GM21576 (cell line): ENCODE results near the gene DLG4.
"Not testable (repeated sequence)": the region's sequence is repeated elsewhere in the genome, so short reads cannot be mapped to it uniquely, and the experiment has no call there.

ENCODE experiments used
- ATAC-seq: cut with Tn5 transposase; IDR thresholded peaks from one replicate; pipeline ENCODE4 v1.9.1; 2021; ENCODE audit warnings: mild to moderate bottlenecking, moderate library complexity; ENCODE audit not compliant: unreplicated experiment

The DLG4 gene

GRCh38 chr17:7168841-7169564 lies 50.6 kb downstream of the DLG4 start:
- ATAC-seq: not testable (repeated sequence)

DNA sequence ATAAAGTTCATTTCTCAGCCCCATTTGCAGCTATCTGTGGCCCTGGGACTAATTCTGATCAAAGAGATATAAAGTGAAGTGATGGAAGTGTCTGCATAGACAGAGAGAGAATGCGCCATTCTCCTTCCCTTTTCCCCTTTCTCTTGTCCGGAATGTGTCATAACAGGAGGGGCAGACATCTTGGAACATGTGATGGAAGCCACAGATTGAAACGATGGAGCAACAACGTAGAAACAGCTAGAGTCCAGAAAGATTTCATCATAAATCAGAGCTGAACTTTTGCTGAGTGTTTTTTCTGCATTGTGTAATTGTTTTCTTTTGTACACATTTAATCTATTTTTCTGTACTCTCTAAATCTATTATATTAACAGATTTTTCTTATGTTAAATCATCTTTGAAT lies 51.8 kb downstream of the DLG4 start:
- ATAC-seq: no peak

GRCh38 chr17:7166873-7167272 lies 52.8 kb downstream of the DLG4 start:
- no peak for ATAC-seq

DNA sequence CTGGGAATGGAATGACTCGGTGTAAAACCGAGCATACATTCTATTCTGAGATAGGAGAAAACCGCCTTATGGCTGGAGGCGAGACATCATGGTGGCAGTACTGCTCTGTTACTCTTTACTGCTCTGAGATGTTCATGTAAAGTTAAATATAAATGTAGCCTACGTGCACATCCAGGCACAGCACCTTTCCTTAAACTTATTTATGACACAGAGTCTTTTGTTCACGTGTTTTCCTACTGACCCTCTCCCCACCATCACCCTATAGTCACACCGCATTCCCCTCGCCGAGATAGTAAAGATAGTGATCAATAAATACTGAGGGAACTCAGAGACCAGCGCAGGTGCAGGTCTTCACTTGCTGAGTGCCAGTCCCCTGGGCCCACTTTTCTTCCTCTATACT lies 60.1 kb downstream of the DLG4 start:
- ATAC-seq: not testable (repeated sequence)

DNA sequence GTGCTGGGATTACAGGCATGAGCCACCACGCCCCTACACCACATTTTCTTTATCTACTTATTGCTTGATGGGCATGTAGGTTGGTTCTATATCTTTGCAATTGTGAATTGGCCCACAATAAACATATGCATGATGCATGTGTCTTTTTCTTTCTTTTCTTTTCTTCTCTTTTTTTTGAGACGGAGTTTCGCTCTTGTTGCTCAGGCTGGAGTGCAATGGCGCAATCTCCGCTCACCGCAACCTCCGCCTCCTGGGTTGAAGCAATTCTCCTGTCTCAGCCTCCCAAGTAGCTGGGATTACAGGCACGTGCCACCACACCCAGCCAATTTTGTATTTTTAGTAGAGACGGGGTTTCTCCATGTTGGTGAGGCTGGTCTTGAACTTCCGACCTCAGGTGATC lies 61.2 kb downstream of the DLG4 start:
- not testable (repeated sequence) for ATAC-seq

DNA sequence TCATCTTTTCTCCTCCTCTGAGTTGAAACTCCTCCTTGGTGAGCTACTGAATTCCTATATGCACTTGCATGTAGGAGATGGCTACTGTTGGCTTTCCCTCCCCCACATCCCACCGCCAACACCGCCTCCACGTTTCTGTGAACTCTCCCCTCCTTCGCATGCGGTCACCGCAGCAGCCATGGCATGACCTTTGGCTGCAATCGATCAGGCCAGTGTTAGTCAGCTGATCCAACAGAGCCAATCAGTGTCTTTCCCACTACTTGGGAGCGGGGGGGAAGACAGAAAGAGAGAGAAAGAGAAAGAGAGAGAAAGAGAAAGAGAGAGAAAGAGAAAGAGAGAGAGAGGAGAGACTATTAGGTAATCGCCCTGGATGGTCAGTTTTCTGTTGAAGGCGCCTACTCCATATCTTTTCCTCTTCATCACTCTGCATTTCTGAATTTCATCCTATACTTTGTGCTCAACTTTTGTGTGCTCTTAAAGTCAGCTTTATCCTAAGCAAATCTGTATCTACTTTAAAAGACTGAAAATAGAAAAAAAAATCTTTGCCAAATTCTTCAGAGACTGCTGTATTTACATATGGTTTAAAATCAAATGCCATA lies 63.2 kb downstream of the DLG4 start:
- ATAC-seq: no peak

DNA sequence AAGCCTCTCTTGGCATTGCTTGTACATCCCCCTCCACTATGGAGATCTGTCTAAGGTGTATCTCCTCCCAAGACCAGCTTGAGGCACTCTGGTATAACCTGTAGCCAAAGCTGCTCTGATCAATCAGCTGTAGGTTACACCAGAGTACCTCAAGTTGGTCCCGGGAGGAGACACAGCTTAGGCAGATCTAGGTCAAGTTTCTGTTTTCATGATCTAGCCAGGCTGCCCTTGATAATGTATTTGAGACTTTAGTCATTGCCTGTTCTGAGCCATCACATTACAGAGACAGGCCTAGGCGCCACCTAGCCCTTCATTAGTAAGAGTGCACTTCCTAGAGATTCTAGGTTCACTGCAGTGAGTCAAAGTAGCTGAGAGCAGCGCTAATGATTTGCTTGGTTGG lies 71.9 kb downstream of the DLG4 start:
- no peak for ATAC-seq

GRCh38 chr17:7146115-7146514 lies 73.5 kb downstream of the DLG4 start:
- ATAC-seq: no peak

- ATAC-seq: no peak
These were observed 75.4 kb downstream of the DLG4 start for GRCh38 chr17:7144213-7144612.

- ATAC-seq: no peak
These were observed 77.8 kb downstream of the DLG4 start for GRCh38 chr17:7141824-7142223.

DNA sequence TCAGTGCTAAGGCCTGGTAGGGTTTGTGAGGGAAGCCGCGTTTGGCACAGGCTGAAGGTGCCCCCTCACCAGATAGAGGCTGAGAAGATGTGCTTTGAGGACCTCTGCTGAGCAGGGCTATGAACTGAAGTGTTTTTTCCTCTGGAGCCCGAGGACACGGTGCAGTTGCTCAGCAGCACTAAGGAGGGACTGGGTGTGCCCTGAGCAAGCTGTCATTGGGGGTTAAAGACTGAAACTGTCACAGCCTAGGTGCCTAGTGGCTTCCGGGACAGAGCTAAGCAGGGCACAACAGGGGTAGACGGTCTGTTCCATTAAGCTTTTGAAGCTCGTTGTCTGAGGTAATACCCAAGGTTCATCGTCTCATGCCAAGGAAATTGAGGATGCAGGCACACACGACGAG lies 80.2 kb downstream of the DLG4 start:
- no peak for ATAC-seq

DNA sequence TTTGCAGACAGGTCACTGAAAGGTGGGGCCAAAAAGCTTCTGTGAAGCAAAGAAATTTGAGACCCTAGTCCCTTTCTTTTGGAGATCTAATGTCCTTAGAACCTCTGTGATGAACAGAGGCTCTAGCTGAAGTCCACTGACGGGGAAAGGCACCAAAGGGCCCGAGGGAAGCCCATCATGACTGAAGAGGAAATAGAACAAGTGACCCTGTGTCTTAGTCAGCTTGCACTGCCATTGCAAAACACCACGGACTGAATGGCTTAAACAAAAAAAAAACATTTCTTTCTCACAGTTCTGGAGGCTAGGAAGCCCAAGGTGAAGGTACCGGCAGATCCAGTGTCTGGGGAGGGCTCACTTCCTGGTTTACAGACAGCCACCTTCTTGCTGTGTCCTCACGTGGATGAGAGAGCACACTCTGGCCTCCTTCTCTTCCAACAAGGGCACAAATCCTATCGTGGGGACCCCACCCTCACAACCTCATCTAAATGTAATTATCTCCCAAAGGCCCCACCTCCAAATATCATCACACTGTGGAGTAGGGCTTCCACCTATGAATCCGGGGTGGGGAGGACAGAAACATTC lies 80.7 kb downstream of the DLG4 start:
- no peak for ATAC-seq

- ATAC-seq: no peak
These were observed 82.3 kb downstream of the DLG4 start for GRCh38 chr17:7137171-7137943.
